Left cardiac atrium (tissue), 4 donors: Measurements from ENCODE around the gene TFRC. TPM values are rescaled to one million over a fixed set of nuclear protein-coding genes. Genes with fewer than 3 reads are reported as not detected.
"Not testable (repeated sequence)": the region's sequence is repeated elsewhere in the genome, so short reads cannot be mapped to it uniquely, and the experiment has no call there.

ENCODE experiments used
- ATAC-seq, 2 donors: fragments of 200-7000 bp; cut with Tn5 transposase; one replicate each; pipeline ENCODE4 v1.9.1; 2020; ENCODE audit warnings: mild to moderate bottlenecking in 2 of 2, moderate library complexity in 2 of 2
- DNase-seq: peaks from one replicate; pipeline ENCODE4 v3.0.0-alpha.2; 2020
- intact Hi-C, 2 donors: fragments of 100-400 bp; cut with DNase I; formaldehyde crosslinking; loops; one replicate each; pipeline versions ENCODE4 v1.14.1 to v1.15.1; 2022 to 2023
- long read RNA-seq: library from polyadenylated mRNA; unstranded; transcript quantifications from one replicate; pipeline ENCODE4 v2.0.0, GENCODE V29; 2021
- total RNA-seq, 2 donors: library from RNA; stranded (reverse); fragmentation: NEBNext Ultra II Directional; extraction: Animal tissue kit (Norgen Biotek cat#: 25700); gene quantifications; one replicate each; pipeline ENCODE4 v1.2.1, GENCODE V29; 2021
- donor health status: DM: no; HTN: yes; CAD: no.
- donor health status: DM: no; HTN: yes; CAD: no; lungs with severe emphysema.
- donor health status: DM: yes; HTN: yes; CAD: no.
- donor health status: Dilated cardiomyopathy.

The TFRC gene
- 100 to 1,000 TPM in 1 of 2 donors, 10 to 100 TPM in 1; 63.7 to 256 TPM for total RNA-seq
- long read RNA-seq, full-length matches to known transcripts: 79 of 98 reads
- long read RNA-seq, partial matches to known transcripts: 10 of 98 reads
- long read RNA-seq, other reads (novel, unspliced or antisense): 9 of 98 reads

GRCh38 chr3:196081834-196082618, at the start of gene TFRC:
Gene TFRC, minus strand, starts transcription at chr3:196082090. Its CDS starts 4,991 bp downstream, at chr3:196077099.
- intact Hi-C loops: no loop called here
- ATAC-seq: peak; percentile 99

GRCh38 chr3:196128172-196128843, 46.4 kb upstream of the TFRC start:
- intact Hi-C loops: no loop called here
- DNase-seq (no peak), ATAC-seq (no peak)

More at GRCh38 chr3:196081834-196082618, at the start of gene TFRC:
- DNase-seq: peak; percentile 96

GRCh38 chr3:196127308-196128040, 45.6 kb upstream of the TFRC start:
- intact Hi-C loops: no loop called here

GRCh38 chr3:196124608-196125007, 42.7 kb upstream of the TFRC start:
- ATAC-seq: no peak
- DNase-seq: no peak
- intact Hi-C loops: no loop called here

More at GRCh38 chr3:196127308-196128040, 45.6 kb upstream of the TFRC start:
- no peak for DNase-seq
- no peak for ATAC-seq

GRCh38 chr3:196122688-196123046, 40.8 kb upstream of the TFRC start:
- intact Hi-C loops: no loop called here

GRCh38 chr3:196122021-196122687, 40.3 kb upstream of the TFRC start:
- DNase-seq (no peak), ATAC-seq (peak in 1 of 2 donors; percentile 61)
- intact Hi-C loops: no loop called here

More at GRCh38 chr3:196122688-196123046, 40.8 kb upstream of the TFRC start:
- ATAC-seq (no peak), DNase-seq (no peak)

- no peak for DNase-seq
- intact Hi-C loops: no loop called here
- no peak for ATAC-seq
Observed at GRCh38 chr3:196121066-196121465, 39.2 kb upstream of the TFRC start.

- intact Hi-C loops: no loop called here
- DNase-seq (no peak), ATAC-seq (peak; percentile 53 to 55)
Observed at GRCh38 chr3:196120291-196120951, 38.5 kb upstream of the TFRC start.

- peak in 1 of 2 donors; percentile 47 for ATAC-seq
- no peak for DNase-seq
- intact Hi-C loops: no loop called here
Observed at GRCh38 chr3:196117809-196118208, 35.9 kb upstream of the TFRC start.

- intact Hi-C loops: no loop called here
- ATAC-seq (no peak), DNase-seq (no peak)
Observed at GRCh38 chr3:196115678-196116083, 33.8 kb upstream of the TFRC start.

- intact Hi-C loops: no loop called here
- DNase-seq: no peak
- no peak for ATAC-seq
Observed at GRCh38 chr3:196111939-196112386, 30.1 kb upstream of the TFRC start.

GRCh38 chr3:196108075-196108743, 26.3 kb upstream of the TFRC start:
- ATAC-seq: no peak
- DNase-seq: no peak

GRCh38 chr3:196104707-196105106, 22.8 kb upstream of the TFRC start:
- intact Hi-C loops, ATAC-seq: not testable (repeated sequence)

More at GRCh38 chr3:196108075-196108743, 26.3 kb upstream of the TFRC start:
- intact Hi-C loops: no loop called here

GRCh38 chr3:196098365-196098980, 16.6 kb upstream of the TFRC start:
- DNase-seq, intact Hi-C loops, ATAC-seq: not testable (repeated sequence)

More at GRCh38 chr3:196104707-196105106, 22.8 kb upstream of the TFRC start:
- DNase-seq: not testable (repeated sequence)

GRCh38 chr3:196097373-196098154, 15.7 kb upstream of the TFRC start:
- intact Hi-C loops: no loop called here
- ATAC-seq: no peak
- no peak for DNase-seq

- peak; percentile 91 to 96 for ATAC-seq
Observed at GRCh38 chr3:196096382-196096953, 14.6 kb upstream of the TFRC start.

More at GRCh38 chr3:196096382-196096953, 14.6 kb upstream of the TFRC start:
- peak; percentile 37 for DNase-seq
- intact Hi-C loops: no loop called here
